ENCODE results near the gene ANG.

ANG gene

DNA sequence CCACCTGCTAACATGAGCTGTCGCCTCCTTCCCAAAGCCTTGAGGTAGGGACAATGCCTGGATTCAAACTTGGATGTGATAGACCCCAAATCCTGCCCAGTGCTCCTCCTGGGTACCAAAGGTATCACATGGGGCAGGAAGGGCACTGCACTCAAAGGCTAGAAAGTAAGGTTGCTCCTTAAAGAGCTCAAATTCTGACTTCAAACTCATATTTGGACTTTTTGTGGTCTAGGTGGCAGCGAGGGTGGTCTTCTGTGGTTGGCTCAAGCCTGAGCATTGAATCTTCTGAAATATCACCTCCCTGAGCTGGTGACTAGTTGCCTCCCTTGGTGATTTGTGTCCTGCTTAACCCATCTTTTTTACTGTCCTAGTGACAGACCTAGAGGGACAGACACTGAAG lies 12.5 kb upstream of the ANG start:
- DNase-seq (ENCODE audit: low read depth), result no peak

DNA sequence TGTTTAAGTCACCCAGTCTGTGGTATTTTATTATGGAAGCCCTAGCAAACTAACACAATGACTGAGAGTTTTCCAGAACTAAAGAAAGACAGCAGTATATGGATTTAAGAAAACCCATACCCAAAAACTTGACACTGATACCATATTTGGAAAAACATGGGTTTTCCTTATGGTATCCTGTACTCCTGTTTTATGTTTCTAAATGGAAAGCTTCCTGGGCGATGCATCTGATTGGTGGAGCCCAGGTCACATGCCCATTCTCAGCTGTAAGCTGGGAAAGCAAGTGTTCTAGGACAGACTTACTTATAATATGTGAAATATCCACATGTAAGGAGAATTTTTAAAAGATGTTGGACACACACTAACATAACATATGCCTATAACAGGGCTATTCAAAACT lies 8.7 kb upstream of the ANG start:
- no peak for DNase-seq (ENCODE audit: low read depth)

DNA sequence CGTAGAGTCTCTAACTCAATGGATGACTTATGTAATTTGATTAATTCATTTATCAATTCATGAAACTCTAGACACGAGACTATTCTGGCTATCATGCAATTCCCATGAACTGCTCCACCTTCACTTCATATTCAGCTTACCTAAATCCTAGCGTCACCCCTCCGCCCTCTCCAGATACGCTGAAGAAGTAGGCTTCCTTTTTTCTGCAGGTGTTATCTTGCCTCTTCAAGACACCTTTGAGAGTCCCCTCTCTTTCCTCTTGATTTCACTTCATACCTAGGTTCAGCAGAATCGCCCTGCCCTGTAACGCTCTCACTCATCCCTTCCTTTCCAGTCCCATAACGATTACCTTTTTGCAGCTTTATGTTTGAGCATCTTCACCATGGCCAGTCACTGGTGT lies 8.2 kb upstream of the ANG start:
- DNase-seq (ENCODE audit: low read depth), result no peak

DNA sequence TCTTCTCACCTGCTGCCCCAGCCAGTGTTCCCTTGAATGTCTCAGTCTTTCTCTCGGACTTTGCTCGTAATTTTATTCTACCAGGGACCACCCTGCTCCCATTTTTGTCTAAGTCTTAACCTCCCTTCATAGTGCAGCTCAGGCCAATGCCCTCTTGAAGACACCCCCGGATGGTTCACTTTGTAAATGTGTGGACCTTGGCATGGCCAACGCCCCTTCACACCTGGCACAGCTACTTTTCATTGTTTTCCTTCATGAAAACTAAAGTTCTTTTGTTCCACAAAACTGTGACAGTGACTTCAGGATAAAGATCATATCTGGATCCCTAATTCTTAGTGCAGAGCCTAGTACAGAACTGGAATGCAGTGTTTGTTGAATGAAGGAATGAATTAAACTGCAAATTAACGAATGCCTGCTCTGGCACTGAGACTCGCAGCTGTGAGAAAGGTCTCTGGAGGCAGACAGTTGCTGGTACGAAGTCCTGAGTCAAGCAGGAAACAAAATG lies 7.7 kb upstream of the ANG start:
- DNase-seq (ENCODE audit: low read depth), result no peak

DNA sequence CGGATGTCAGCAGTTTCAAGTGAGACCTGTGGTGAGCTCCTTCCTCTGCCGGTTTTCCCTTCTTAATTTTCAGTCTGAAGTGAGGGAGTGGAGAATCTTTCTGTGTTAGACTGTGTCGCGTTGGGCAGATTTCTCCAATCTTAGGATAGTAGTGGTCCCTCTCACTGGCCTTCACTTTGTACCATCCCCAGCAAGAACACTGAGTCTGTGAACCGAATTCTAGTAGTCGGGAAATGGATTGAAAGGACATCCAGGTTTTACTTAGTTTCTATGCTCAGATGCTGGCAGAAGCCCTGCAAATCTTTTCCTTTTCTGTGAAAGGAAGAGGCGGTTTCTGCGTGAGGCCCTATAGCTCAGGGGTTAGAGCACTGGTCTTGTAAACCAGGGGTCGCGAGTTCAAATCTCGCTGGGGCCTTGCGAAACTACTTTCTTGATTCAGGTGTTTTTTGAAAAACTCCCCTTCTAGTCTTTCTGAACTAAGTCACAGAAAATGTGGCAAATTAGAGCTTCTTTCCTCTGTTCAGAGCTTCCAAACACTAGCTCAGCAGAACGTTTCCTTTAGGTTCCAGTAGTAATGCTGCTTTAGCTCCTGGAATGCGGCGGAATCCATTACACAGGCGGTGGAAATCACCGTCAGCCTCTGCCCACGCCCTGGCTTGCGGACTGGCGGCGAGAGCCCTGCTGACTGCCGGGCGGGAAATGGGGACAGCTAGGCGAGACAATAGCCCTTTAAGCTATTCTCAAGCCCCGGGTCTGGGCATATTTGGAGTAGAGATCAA lies 7.0 kb upstream of the ANG start:
- peak; percentile 63 for DNase-seq (ENCODE audit: low read depth)

DNA sequence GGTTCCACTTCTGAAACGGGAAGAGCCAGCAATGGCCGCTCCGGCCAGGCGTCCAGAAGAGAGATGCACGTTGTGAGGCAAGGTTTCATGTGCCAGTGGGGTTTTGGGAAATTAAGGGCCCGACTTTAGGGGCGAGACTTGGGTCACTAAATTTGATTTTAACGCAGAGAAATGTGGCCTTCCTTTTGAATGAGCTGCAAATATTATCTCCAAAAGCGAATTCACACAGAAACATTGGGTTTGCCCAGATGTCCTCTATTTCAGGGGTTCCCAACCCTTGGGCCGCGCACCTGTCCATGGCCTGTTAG lies 6.5 kb upstream of the ANG start:
- no peak for DNase-seq (ENCODE audit: low read depth)

DNA sequence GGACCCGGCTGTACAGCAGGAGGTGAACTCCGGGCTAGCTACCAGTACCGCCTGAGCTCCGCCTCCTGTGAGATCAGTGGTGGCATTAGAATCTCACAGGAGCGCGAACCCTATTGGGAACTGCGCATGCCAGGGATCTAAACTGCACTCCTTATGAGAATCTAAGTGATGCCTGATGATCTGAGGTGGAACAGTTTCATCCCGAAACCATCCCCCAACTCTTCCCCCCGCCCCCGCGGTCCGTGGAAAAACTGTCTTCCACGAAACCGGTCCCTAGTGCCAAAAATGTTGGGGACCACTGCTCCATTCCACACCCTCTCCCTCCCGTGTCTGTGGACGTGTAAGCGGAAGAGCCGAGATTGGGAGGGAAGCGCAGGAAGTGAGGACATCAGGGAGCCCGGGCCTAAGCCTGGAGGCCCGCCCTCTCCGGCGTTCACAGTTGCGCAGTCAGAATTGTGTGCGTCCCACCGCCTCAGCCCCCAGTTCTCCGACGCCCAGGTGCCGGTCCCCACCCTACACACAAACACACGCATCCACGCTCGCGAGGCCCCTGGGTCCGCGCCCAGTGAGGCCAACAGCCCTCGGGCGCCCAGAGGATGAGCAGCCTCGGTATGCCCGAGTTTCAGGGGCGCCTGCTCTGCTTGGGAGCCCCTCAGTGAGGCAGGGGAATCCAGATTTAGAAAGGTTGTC lies 6.0 kb upstream of the ANG start:
- DNase-seq (ENCODE audit: low read depth), result peak; percentile 74

DNA sequence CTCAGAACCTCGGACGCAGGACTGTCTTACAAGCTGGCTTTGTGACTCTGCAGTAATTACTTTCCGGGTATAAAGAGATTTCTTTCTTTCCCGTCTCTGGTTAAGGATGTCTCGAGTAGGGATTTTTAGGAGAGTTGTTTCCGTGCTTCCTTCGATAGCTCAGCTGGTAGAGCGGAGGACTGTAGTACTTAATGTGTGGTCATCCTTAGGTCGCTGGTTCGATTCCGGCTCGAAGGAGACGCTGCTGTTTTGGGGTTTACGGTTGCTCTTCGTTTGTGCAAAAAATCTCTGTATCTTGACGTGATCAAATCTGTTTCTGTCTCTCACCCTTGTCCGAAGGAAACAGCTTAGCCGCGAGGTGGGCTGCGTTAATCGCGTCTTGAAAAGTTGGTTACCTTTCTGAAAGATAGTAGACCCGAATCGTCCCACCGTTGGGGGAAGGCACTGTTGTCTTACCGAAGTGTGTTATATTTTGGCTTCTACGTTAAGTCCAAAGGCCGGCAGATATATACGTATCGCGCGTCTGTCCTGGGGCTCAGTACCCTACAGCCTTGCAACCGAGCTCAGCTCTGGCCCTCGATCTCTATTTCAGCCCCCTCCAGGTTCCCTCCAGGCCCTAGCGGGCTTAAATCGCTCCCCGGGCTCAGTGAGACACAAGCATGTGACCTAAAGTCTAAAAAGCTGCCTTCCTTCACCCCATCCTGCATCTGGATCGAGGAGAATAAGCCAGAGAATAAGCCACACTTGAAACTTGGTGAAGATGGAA lies 5.3 kb upstream of the ANG start:
- peak; percentile 78 for DNase-seq (ENCODE audit: low read depth)

DNA sequence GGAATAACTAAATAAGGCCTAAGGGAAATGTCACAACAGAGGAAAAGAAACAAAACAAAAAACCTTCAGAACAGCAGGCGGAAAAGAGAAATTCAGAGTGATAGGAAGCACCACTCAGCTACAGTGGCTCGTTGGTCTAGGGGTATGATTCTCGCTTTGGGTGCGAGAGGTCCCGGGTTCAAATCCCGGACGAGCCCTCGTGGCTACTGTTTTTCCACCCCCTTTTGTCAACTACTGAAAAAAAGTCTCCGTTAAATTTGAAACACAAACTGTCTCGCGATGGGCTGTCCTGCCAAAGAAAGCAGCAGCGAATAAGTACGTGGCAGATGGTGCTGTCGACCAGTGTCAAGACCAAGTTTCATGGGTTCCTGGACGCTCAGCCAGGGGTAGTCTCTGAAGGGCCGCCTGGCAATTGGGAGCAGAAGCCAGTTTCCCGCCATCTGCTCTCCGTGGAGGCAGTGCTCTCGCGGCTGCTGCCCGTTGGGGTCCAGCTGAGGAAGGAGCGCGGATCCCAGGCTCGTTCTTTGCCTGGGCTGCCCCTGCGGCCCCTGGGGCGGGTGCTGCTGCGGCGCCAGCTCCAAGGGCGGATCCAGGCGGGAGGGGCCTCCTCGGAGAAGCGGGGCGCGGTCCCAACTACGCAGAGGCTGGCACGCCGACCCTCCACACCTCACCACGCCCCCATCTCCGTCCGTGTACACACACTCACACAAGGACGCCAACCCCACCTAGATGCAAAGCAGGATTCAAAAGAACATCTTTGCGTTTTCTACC lies 4.5 kb upstream of the ANG start, which contains the start of gene RNASE4:
TSS of gene RNASE4 (plus strand) at position 670 of the 771 bp plus-strand sequence. CDS start 14,812 bp downstream, outside the sequence.
- DNase-seq (ENCODE audit: low read depth), result peak; percentile 63

DNA sequence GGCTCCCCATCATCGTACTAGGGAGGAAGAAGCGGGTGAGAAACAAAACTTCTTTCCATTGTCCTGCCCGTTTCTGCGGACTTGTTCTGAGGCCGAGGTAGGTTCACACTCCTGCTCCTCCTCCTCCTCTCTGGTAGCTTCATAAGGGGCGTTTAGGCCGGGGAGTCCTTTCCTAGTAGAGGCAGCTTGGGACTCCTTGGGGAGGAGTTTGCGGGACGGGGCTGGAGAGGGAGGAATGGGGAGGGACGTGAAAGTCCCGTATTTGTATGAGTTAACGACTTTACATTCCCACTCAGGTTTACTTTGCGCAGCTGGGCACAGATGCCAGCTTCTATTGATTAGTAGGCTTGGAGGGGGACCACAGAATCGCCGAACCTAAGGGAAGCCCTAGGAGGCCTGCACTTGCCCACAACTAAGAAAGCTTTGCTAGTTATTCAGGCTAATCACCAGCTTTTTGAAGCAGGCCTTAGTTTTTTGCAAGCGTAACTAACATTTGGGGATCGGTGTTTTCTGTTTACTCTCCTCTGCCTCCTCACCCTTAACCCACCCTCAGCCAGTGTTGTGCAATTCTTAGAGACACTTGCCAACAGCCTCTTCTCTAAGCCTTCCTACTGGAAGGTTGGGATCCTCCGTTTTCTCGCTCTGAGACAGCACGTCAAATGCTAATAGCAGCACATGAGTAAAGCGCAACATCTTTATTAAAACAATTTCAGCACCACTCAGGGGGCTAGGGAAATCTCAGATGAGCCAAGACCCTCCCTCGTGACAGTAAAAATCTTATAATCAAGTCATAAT lies 3.7 kb upstream of the ANG start:
- peak; percentile 25 for DNase-seq (ENCODE audit: low read depth)

DNA sequence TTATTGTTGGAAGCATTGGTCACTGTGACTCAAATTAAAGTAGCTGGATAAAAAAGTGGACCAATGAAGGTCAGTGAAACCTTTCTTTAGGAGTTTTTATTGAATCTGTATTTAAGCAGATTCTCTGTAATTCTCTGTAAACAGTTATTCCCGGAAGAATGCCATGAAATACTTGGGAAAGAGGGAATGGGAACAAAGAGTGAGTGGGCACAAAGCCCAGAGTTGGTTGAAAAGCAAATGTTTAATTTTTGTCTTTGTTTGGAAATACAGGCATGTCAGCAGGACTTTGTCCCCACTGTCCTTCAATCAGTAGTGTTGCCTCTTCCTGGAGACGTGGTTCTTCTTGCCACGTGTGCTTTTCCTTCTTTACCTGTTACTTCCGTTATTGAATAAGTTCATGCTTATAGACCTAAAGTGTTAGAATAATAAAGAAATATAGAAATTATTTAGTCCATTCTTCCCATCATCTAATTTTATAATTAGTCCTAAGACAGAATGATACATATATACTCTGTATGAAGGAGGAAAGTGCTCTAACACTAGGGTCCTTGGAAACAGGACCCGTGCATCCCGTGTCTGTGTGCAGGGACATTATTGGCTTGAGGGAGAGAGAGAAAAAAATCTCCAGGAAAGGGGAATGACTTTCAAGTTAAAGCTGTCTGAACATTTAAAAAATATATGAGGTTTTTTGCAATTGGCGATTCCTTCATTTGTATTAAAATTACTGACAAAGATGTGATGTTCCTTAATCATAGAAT lies 2.0 kb upstream of the ANG start:
- DNase-seq (ENCODE audit: low read depth), result no peak

DNA sequence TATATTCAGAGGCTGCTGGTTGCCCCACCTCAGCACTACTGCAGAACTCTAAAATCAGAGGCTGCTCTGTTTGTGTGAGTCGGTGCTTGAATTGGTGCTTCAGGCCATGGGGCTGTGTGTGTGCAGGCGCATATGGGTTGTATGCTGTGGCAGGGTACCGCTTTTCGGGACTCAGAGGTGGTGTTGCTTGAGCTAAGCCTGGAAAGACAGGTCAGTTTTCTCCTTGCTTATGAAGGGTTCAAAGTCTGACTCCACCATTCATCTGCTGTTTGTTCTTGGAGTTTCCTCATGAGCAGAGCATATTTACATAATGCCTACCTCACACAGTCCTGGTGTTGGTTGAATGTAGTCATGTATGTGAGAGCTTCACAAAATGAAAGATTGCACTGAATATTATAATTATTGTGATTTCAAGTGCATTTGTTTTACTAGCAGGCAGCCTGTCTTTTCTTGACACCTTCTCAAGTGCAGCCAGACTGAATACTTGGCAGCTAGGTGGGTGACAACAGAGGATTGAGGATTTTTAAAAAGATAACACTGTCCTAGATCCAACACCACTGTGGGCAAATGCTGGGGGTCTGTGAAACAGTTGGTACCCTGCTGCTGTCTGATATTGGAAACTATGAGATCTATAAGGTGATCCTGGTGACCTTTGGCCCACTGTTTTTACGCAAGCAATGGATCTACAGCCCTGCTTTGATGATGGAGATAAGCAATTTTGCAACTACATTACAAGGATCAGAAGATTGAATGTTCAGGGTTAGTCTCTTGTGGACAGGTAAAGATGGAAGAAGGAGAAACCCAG lies 1.0 kb upstream of the ANG start:
- no peak for DNase-seq (ENCODE audit: low read depth)

DNA sequence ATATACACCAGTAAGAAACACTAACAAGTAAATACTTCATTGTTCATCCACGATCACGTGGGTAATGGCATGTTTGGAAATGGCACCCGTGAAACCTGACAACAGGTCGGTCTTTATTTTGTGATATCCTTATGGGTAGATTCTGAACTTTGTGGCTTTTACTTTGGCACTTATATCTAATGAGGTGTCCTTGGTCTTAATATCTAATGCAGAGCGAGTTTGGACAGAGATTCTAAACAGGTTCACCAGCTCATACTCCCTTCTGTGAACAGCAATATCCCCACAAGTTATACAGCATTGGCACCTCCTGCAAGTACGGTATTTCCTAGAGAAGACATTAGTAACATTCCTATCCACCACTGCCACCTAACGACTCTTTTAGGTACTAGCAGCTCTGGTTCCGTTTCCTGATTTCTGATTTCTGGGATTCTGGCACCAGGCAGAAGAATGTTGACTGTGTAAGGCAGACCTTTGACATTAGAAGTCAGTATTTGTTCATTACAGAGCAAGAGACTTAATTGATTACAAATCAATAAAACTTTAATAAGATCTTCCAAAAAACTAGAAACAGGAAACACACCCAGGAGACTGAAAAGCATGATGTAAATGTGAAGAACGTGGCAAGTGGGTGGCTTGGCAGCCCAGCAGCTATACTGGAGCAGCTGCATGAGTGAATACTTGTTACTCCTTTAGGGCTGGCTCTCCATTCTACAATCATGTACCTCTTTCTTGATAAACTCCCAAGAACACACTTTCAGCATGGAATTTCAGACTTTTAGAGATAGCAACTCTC lies 2.5 kb downstream of the ANG start:
- peak; percentile 22 for DNase-seq (ENCODE audit: low read depth)

DNA sequence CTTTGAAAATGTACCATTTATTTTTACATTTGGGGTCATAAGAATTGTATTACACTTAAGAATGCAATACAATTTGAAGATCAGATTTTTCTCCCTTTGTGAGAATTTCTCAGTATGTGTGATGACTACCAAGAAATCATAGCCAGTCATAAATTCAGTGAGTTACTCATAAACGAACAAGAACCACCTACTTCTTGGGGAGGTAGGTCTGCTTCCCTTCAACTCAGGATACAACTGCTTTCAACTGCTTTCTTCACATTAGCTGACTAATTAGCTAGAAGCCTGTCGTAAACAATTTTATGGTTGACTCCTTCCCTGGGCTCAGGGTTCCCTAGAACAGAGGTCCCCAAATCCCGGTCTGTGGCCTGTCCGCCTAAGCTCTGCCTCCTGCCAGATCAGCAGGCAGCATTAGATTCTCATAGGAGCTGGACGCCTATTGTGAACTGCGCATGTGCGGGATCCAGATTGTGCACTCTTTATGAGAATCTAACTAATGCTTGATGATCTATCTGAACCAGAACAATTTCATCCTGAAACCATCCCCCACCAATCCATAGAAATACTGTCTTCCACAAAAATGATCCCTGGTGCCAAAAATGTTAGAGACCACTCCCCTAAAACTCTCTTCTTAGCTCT lies 3.7 kb downstream of the ANG start:
- DNase-seq (ENCODE audit: low read depth), result no peak

DNA sequence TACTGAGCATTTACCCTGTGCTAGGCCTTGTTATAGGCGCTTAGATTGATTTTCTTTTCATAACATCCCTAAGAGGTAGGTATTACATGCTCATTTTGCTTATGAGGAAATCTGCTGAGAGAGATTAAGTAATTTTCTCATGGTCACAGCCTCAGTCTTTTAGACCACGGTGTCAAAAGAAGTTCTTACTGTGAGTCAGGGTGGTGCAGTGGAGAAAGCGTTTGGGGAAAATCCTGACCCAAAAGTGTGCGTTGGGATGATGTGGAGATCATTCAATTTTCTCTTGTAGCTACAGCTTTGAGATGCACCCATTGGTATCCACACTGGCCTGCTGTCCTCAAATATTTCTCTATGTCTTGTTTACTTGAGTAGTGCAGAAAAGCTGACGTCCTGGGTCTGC lies 8.2 kb downstream of the ANG start:
- no peak for DNase-seq (ENCODE audit: low read depth)

DNA sequence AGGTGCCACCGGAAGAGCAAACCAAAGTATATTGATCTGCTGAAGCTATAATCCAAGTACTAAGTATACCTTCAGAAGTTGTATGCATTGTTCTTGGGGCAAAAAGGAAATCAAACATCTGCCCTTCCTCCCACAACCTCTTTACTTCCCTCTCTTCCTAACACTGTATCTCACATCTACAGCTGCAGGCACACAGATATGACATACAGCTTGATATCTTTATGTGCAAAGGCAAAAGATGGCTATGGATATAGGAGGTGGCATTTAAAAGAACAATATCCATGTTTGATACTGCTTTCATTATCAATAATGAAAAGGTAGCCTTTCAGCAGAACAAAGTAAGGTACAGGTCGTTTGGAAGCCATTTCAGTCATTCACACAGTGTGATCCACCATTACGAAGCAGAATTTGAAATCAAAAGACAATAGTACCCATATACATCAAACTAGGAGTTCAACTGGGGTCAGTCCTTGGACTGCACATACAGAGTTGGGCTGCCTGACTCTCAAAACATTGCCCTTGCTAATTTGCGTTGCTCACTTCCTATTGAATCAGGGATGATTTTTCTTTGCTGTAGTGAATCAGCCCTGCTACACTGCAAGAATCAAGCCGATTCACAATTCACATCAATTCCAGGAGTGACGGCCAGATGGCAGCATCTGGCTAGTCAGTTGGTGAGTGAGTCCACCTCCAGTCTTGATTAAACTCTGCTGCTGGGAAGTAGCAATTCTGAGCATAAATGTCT lies 8.9 kb downstream of the ANG start:
- peak; percentile 13 for DNase-seq (ENCODE audit: low read depth)

DNA sequence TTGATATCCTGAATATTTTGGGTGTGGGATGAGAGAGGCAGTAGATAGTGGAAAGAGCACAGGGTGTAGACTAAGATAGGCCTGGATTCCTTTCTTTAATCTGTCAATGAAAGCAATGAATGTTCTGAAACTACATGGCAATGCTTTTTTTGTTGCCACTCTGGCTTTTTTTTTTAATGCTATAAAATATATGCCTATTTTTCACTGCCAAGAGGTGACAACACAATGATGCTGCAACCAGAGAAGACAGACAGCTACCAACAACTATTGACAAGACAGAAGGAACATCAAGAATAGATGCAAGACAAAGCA lies 9.4 kb downstream of the ANG start:
- no peak for DNase-seq (ENCODE audit: low read depth)

DNA sequence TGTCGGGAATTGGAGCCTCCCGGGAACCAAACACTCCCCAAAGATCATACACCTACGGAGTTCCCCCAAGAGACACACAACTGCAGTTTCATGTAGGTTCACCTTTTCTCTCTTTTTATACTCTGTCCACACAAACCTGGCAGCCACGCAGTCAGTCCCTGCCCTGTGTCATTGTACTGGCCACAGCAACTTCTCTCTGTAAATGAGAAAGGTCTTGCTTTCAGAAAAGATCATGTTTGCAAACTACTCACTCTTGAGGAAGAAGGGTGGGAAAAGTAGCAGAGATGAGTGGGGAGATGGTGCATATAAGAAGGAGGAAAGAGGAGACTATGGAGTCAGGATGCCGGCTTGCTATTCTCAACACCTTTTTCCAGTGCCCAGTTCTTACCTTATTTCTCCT lies 10.4 kb downstream of the ANG start:
- DNase-seq (ENCODE audit: low read depth), result no peak
